Amniotic stem cell (primary cell): ENCODE measurements around the gene SORL1.
"Not testable (repeated sequence)": the region's sequence is repeated elsewhere in the genome, so short reads cannot be mapped to it uniquely, and the experiment has no call there.

Source experiments
- DNase-seq: peaks from one replicate; lab custom pipeline; 2025; lab: John Stamatoyannopoulos, UW

The SORL1 gene

DNA sequence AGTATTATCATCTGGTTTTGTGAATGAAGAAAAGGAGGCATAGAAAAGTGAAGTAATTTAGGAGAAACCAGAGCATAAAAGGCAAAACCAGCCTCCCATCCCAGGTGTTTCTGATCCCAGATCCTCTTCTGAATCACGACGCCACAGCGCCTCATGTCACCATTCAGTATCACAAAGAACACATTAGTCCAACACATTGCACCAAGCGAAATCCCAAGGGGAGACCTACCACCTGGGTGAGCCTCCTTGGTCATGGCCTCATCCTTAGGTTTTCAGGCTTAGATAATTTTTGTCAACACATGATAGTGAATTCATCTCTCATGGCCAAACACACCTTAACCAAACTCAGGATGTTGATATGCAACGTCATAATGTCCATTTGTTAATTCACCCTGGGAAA, 182.2 kb downstream of the SORL1 start:
- DNase-seq = no peak

DNA sequence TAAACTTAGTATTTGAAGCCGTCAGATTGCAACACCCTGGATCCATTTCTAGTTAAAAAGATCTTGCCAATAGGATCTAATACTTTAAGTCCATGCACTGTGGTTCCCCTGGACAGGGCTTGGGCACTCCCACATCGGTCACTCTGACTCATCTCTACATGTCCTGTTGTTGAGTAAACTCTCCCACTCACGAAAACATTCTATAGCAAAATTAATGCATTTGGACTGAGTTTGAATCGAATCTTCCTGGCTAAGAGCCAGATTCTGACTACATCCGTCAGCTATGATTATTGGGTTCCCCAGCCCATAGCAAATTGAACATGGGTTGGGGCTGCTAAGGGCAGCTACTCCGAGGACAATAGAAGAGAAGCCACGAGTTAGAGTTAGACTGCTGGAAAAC, 182.8 kb downstream of the SORL1 start:
- peak; percentile 73 for DNase-seq

- no peak for DNase-seq
Observed at GRCh38 chr11:121636081-121636799, 184.1 kb downstream of the SORL1 start.

GRCh38 chr11:121636800-121637176, 184.7 kb downstream of the SORL1 start:
- DNase-seq = no peak

DNA sequence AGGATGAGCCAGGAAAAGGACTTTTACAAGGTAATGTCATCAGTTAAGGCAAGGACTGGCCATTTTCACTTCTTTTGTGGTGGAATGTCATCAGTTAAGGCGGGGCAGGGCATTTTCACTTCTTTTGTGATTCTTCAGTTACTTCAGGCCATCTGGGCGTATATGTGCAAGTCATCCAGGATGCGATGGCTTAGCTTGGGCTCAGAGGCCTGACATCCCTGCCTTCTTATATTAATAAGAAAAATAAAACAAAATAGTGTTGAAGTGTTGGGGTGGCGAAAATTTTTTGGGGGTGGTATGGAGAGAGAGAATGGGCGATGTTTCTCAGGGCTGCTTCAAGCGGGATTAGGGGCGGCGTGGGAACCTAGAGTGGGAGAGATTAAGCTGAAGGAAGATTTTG, 185.5 kb downstream of the SORL1 start:
- not testable (repeated sequence) for DNase-seq

GRCh38 chr11:121643479-121644186, 191.5 kb downstream of the SORL1 start:
- no peak for DNase-seq

DNA sequence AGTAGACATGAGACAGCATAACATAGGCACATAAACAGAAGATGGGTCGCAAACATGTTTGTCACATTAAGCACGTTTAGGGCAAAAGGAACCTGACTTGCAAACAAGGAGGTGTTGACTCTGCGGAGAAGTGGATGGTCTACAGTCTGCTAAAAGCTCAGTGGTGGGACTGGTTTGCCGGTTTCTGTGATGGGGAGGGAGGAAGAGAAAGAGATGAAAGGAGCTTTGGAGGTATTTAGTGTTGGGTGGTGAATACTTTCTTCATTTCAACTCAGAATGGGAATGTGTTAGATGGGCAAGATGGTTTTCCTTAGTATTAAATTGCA, 192.0 kb downstream of the SORL1 start:
- no peak for DNase-seq

GRCh38 chr11:121645001-121645400, 192.9 kb downstream of the SORL1 start:
- DNase-seq = no peak

GRCh38 chr11:121645596-121645995, 193.5 kb downstream of the SORL1 start:
- DNase-seq = no peak

GRCh38 chr11:121648306-121648705, 196.2 kb downstream of the SORL1 start:
- DNase-seq = no peak

- no peak for DNase-seq
Observed at GRCh38 chr11:121649798-121650197, 197.7 kb downstream of the SORL1 start.

DNA sequence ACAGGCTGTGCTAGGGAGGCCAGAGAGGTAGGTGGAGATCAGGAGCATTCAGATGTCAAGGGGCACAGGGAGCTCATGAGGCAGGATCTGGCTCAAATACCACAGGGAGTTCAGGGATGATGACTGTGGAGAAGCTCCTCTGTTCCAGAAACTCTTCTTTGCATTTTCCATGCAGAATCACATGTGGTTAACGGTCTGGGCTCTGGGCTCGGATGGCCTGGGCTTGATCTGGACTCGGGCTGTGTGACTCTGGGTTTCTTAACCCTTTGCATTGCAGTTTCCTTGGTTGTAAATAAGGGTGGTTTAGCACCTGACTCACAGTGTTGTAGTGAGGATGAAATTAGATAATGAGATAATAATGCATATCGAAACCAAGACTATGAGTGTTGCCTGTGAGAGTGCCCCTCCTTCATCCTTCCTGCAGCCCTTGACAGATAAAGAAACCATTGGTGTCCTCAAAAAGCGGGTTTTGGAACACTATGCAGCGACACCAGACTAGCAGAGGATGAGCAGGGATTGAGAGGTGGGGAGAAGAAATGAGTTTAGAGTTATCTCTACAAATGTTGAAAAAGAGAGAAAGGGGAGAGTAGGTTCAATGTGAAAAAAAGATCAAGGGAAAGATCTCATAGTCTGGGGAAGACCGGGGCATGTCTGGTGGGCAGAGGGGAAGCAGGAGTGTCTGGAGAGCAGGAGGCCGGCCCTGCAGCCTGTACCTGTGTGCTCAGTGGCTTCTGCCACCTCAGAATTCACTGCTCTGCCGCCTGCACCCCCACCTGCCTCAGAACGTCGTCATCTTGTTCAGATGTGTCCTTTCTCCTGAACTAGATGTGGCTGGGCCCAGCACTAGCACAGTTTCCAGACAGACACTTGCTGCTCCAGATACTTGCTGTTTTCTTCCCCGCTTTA, 198.5 kb downstream of the SORL1 start:
- no peak for DNase-seq

DNA sequence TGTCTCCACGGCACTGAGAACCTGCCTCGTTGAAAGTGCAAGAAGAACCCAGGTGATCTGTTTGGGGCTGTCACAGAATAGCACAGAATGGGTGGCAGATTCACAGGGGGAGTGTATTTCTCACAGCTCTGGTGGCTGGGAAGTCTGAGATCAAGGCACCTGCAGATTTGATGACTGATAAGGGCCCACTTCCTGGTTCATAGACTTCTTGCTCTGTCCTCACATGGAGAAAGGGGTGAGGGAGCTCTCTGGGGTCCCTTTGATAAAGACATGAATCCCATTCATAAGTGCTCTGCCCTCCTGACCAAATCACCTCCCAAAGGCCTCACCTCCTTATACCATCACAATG, 199.1 kb downstream of the SORL1 start:
- DNase-seq = no peak

DNA sequence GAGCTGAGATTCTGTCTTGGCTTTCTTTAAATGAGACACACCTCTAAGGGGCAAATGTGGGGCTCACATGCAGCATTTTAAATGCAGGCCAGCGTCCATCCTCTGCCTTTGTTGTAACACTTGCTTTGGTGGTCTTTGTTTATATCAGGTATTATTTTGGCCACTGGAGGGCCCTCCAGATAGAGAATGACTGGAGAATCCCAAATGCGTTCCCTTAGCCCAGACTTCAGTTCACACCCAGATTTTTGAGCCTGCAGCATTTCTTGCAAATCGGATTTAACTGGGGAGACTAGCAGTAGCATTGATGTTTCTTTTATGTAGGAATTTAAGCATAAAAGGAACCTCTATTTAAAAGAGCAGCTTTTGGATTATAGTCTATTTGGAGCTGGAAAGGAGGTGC, 200.9 kb downstream of the SORL1 start:
- no peak for DNase-seq

DNA sequence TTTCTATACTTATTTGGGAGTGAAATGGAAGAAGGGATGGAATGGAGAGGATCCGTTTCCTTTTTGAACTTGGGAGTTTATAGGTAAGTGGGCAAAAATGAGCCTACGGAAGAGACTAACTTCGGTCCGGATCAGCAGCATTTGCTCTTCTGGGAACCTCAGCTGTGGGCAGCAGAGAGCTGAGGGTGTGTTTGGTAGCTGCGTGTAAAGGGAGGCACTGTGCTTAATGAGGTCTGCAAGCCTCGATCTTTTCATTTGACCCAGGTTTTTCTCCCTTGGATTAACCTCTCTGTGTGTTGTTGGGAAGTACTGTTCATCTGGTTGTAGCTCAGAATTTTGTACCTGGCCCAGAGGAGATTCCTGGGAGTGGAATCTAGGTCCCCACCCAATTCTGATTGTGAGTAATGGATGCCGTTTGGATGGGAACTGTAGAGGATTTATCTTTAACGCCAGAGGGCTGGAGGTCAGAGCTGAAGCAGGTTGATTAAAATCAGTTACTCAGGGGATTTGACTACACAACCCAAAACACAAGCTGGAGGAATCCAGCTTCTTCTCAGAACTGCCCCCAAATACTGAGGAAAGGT, 202.2 kb downstream of the SORL1 start:
- DNase-seq = peak; percentile 1

DNA sequence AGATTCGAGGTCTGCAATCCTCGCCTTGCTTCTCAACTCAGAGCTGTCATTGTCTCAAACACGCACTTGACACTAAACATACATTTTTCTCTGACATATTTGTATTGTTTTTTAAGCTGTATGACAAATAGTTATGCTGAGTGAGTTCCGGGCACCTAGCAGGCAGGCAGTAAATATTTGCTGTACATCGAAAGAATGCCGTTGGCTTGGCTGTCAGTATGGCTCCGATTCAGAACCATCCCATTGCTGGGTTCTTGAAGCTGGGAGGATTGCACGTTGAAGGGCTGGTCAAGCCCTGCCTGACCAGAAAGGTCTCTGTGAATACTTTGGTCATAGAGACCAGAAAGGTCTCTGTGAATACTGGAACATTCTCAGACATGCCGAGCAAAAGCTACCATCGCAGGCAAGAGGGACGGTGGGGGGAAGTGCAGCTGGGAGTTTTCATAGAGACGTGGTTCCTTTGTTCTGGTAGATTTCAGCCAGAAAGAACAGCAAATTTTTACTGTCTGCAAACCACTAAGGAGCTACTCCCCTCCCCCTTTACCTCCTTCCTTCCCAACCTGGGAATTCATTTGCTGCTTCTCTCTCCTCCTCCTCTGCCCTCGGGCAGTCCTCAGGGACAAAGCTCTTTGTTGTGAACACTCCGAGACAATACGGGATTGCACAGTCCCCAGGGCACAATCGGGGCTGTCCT, 202.9 kb downstream of the SORL1 start:
- DNase-seq = no peak

DNA sequence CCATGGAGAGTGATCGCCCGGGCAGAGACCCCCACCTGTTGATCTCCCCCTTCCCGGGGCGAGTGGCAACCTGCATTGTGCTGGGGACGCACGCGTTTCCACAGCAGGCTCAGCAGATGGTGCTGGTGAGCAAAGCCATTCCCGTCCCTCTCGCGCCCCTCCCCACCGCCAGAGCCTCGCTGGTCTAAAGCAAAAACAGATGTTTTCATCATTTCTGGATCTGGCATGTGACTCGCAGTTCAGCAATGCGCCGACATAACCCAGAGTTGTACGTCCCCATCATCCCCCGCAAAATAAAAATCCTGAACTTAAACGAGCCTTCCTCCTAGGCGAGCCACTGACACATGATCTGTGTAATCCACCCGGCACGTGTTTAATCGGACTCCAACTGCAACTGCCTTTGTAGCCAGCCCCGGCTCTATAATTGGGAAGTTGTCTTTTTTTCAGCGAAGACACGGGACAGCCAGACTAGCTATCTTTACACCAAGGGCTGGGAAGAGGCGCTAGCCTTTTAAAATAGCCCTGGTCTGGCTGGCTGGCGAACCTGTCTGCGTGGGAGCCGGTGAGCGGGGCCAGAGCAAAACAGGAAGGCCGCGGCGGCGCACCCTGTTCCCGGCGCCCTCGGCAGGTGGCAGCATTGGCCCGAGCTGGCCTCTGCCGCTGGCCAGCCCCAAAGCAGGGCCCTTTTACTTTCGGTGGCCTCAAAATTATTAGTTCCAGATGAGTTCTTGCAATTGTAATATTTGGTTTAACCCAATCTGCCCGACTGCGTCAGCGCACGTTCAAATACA, 203.6 kb downstream of the SORL1 start:
- peak; percentile 90 for DNase-seq

- peak; percentile 18 for DNase-seq
Observed at GRCh38 chr11:121656328-121657090, 204.4 kb downstream of the SORL1 start.

GRCh38 chr11:121657146-121657545, 205.0 kb downstream of the SORL1 start:
- no peak for DNase-seq

- no peak for DNase-seq
Observed at GRCh38 chr11:121659811-121660210, 207.7 kb downstream of the SORL1 start.
